HepG2 (cell line): ENCODE results near the gene ATXN3L. TPM values are rescaled to one million over a fixed set of nuclear protein-coding genes. Genes with fewer than 3 reads are reported as not detected.

ENCODE experiments used
- ATAC-seq: fragments of 200-7000 bp; cut with Tn5 transposase; 3 replicates; pipeline ENCODE4 v1.9.1; 2020; ENCODE audit warnings: mild to moderate bottlenecking, moderate library complexity
- BruUV-seq: library from RNA; stranded (reverse); fragments of 400-500 nt; replicated peaks from 2 replicates; lab custom pipeline; 2021; lab: Mats Ljungman, UMichigan
- CTCF ChIA-PET: fragments of 300-600 bp; formaldehyde crosslinking; extraction: SDS; loops from one replicate; lab custom pipeline; 2021; ENCODE audit warnings: low total read pairs, inconsistent platforms, low intra/inter-chr PET ratio; lab: Yijun Ruan, JAX
- POLR2A ChIA-PET: fragments of 350-600 bp; sonication (Branson Sonifier 250); formaldehyde crosslinking; loops from one replicate; lab custom pipeline; 2020; ENCODE audit warnings: antibody characterized with exemption, inconsistent platforms; lab: Yijun Ruan, JAX
- DNase-seq: peaks from one replicate; pipeline ENCODE4 v3.0.0-alpha.2; 2015; ENCODE audit warnings: low spot score
- FAIRE-seq: peaks from 3 replicates; lab custom pipeline; 2011; peaks lifted over from hg19 to GRCh38; lab: Jason Lieb, UNC
- H2AFZ ChIP-seq: one replicate; pipeline ENCODE4 v1.6.1; 2011; ENCODE audit warnings: low read length, inconsistent platforms
- H3K27ac ChIP-seq: fragments of 300-600 bp; 3 replicates; pipeline ENCODE4 v1.8.0; 2011; ENCODE audit warnings: mixed run types, mild to moderate bottlenecking, mixed read lengths, low read length, inconsistent platforms; ENCODE audit not compliant: insufficient read depth; ENCODE audit errors: extremely low read length
- H3K27me3 ChIP-seq, 2 experiments: fragments of 200-600 bp in 1 of 2; 2 replicates in 1 of 2; 3 replicates in 1 of 2; pipeline versions ENCODE4 v1.6.0 to v1.8.0; 2011; ENCODE audit warnings: low read length in 2 of 2, mild to moderate bottlenecking in 2 of 2, moderate library complexity in 2 of 2, inconsistent platforms in 1 of 2; ENCODE audit not compliant: insufficient read depth in 2 of 2, control insufficient read depth in 1 of 2
- H3K36me3 ChIP-seq, 2 experiments: fragments of 200-600 bp in 1 of 2; replicated peaks in 1 of 2; 2 replicates in 1 of 2; 3 replicates in 1 of 2; pipeline versions ENCODE4 v1.5.1 to v1.8.0; 2011; ENCODE audit warnings: low read length in 2 of 2, inconsistent platforms in 1 of 2; ENCODE audit not compliant: insufficient read depth in 2 of 2, control insufficient read depth in 1 of 2
- H3K4me1 ChIP-seq: 2 replicates; pipeline ENCODE4 v1.5.1; 2012; ENCODE audit warnings: low read length, inconsistent platforms; ENCODE audit not compliant: insufficient read depth
- H3K4me2 ChIP-seq: 2 replicates; pipeline ENCODE4 v1.6.0; 2011; ENCODE audit warnings: low read depth, low read length, inconsistent platforms
- H3K4me3 ChIP-seq, 3 experiments: fragments of 200-600 bp in 1 of 3; sonication (generic), shearing (Covaris generic) in 1 of 3; replicated peaks in 1 of 3; 2 replicates each; pipeline ENCODE4 v1.5.1; 2011 to 2016; ENCODE audit warnings: low read length in 3 of 3, inconsistent platforms in 2 of 3, low read depth in 2 of 3, mild to moderate bottlenecking in 2 of 3, control low read depth in 1 of 3, mixed read lengths in 1 of 3; ENCODE audit not compliant: insufficient read depth in 1 of 3
- H3K79me2 ChIP-seq: one replicate; pipeline ENCODE4 v1.6.1; 2011; ENCODE audit warnings: low read length, inconsistent platforms; ENCODE audit not compliant: insufficient read depth
- H3K9ac ChIP-seq: 2 replicates; pipeline ENCODE4 v1.6.0; 2011; ENCODE audit warnings: mild to moderate bottlenecking, low read depth, low read length, inconsistent platforms; ENCODE audit not compliant: insufficient read depth
- H3K9me3 ChIP-seq: 2 replicates; pipeline ENCODE4 v1.5.1; 2012; ENCODE audit warnings: mild to moderate bottlenecking, low read length
- H4K20me1 ChIP-seq: 2 replicates; pipeline ENCODE4 v1.6.0; 2011; ENCODE audit warnings: inconsistent platforms, mild to moderate bottlenecking, low read length, moderate library complexity; ENCODE audit not compliant: insufficient read depth
- ATAD3A ChIP-seq: sonication (generic); formaldehyde crosslinking; IDR thresholded peaks from 2 replicates; pipeline ENCODE4 v1.4.0; 2020; ENCODE audit warnings: missing genetic modification reagents
- TEF ChIP-seq: sonication (generic); formaldehyde crosslinking; IDR thresholded peaks from 2 replicates; pipeline ENCODE4 v1.5.0; 2020; ENCODE audit warnings: missing genetic modification reagents
- USF2 ChIP-seq, 2 experiments: sonication (generic) in 1 of 2; formaldehyde crosslinking in 1 of 2; IDR thresholded peaks; 2 replicates each; pipeline versions ENCODE4 v1.5.1 to v1.6.1; 2011 to 2020; ENCODE audit warnings: borderline replicate concordance in 1 of 2, low read depth in 1 of 2, low read length in 1 of 2, mild to moderate bottlenecking in 1 of 2, missing genetic modification reagents in 1 of 2, moderate library complexity in 1 of 2
- ZNF230 ChIP-seq: sonication (generic); formaldehyde crosslinking; IDR thresholded peaks from 2 replicates; pipeline ENCODE4 v1.4.0; 2020; ENCODE audit warnings: mild to moderate bottlenecking, missing genetic modification reagents
- ZNF383 ChIP-seq: sonication (generic); formaldehyde crosslinking; IDR thresholded peaks from 2 replicates; pipeline ENCODE4 v1.4.0; 2020; ENCODE audit warnings: missing genetic modification reagents, mild to moderate bottlenecking, borderline replicate concordance
- ZNF513 ChIP-seq: sonication (generic); formaldehyde crosslinking; conservative IDR thresholded peaks from 2 replicates; pipeline ENCODE4 v1.5.0; 2020; ENCODE audit warnings: missing genetic modification reagents
- ZZZ3 ChIP-seq: sonication (generic); formaldehyde crosslinking; IDR thresholded peaks from 2 replicates; pipeline ENCODE4 v1.4.0; 2020; ENCODE audit warnings: missing genetic modification reagents, mild to moderate bottlenecking, borderline replicate concordance
- WGBS: methylation state at CpG from one replicate; pipeline ENCODE4 v1.1.6; 2017; ENCODE audit warnings: low lambda C conversion rate; 5-methylcytosine and 5-hydroxymethylcytosine counted together
- in situ Hi-C: cut with HindIII; loops from 2 replicates; pipeline ENCODE4 v1.10.0; 2017; ENCODE audit warnings: low pct_unique_long_range_greater_than_20kb; ENCODE audit not compliant: extremely low pct_ligation_motif_present
- intact Hi-C: fragments of 100-400 bp; cut with micrococcal nuclease; formaldehyde crosslinking; loops from one replicate; pipeline ENCODE4 v1.10.0; 2022; ENCODE audit not compliant: unreplicated experiment
- polyA plus RNA-seq, 8 experiments: library from polyadenylated mRNA; depleted of rRNA in 3 of 8; stranded (reverse) in 7 of 8; unstranded in 1 of 8; fragments of >200 nt; fragmentation: Illumina TruSeq in 4 of 8; extraction: Trizol in 4 of 8; gene quantifications; 2 replicates each; pipeline versions ENCODE4 v1.2.1 to v1.2.3, GENCODE V29; 2011 to 2016; ENCODE audit warnings: low read depth in 4 of 8, missing spikeins in 1 of 8, mixed read lengths in 1 of 8; ENCODE audit not compliant: insufficient read depth in 1 of 8
- total RNA-seq, 5 experiments: library from RNA; depleted of rRNA; stranded (reverse); fragments of >200 nt; fragmentation: Illumina TruSeq; extraction: Trizol; gene quantifications; 2 replicates each; pipeline ENCODE4 v1.2.3, GENCODE V29; 2016; ENCODE audit warnings: low read depth in 1 of 5

The ATXN3L gene
- total and polyA plus RNA-seq, 2 of the 13 experiments (the other 11 are each of a cell fraction or from before 2014, with no cell fraction given), result not detected

GRCh38 chrX:13272426-13272825 lies 47.4 kb downstream of the ATXN3L start:
- H3K79me2 ChIP-seq, result no peaks in the 10 kb centered on the region
- no peaks in the 10 kb centered on the region for H4K20me1 ChIP-seq
- POLR2A ChIA-PET, result no interaction called here
- CTCF ChIA-PET, result no interaction called here
- no peak overlapping the region for H3K27ac ChIP-seq
- no peak overlapping the region for H2AFZ ChIP-seq
- H3K4me2 ChIP-seq, result no peak overlapping the region
- intact Hi-C loops (no loop called here), in situ Hi-C loops (no loop called here)
- ATAC-seq (no peak), DNase-seq (no peak), FAIRE-seq (no peak)
- no peaks in the 10 kb centered on the region for H3K4me1 ChIP-seq
- TF ChIP-seq ZNF383 (no peak), TEF (CRISPR knock-in tag) (no peak), ATAD3A (CRISPR knock-in tag) (no peak), ZNF230 (CRISPR knock-in tag) (no peak), USF2 (IDR thresholded peaks at IDR 0.05; ENCODE audit: low read depth, low read length) (no peak), USF2 (CRISPR knock-in tag; IDR thresholded peaks at IDR 0.05; ENCODE audit: borderline replicate concordance) (no peak), ZZZ3 (CRISPR knock-in tag) (no peak), ZNF513 (CRISPR knock-in tag) (no peak)
- H3K9me3 ChIP-seq, result no peaks in the 10 kb centered on the region
- WGBS, result 62% methylated on average over 3 of the region's 3 CpGs
- H3K9ac ChIP-seq, result no peak overlapping the region
- H3K4me3 ChIP-seq, result no peak overlapping the region
- no TSS peak for BruUV-seq
- no peaks in the 10 kb centered on the region for H3K36me3 ChIP-seq
- H3K27me3 ChIP-seq, result no peaks in the 10 kb centered on the region
